NCI-H345 (cell line): ENCODE data around the gene GPR143.

ENCODE experiments used
- DNase-seq: peaks from one replicate; lab custom pipeline; 2025; lab: John Stamatoyannopoulos, UW

GPR143 gene

DNA sequence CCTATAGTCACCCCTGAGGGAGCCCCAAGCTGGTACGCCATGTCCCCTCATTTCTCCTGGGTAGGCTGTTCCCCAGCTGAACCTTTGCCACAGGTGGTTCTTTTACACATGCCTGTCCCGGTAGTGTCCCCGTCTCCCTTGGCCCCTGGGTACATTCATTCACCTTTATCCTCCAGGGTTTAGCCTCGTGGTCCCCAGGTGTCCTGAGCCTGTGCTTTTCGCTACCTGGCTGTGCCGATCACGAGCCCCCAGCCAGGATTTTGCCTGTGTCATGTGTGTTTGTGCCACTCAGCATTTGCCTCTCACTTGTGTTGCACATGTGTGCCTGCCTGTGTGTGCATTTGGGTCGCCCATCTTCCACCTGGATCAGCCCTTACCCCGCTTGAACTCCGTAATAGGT is 57.6 kb downstream of the GPR143 start:
- no peak for DNase-seq

DNA sequence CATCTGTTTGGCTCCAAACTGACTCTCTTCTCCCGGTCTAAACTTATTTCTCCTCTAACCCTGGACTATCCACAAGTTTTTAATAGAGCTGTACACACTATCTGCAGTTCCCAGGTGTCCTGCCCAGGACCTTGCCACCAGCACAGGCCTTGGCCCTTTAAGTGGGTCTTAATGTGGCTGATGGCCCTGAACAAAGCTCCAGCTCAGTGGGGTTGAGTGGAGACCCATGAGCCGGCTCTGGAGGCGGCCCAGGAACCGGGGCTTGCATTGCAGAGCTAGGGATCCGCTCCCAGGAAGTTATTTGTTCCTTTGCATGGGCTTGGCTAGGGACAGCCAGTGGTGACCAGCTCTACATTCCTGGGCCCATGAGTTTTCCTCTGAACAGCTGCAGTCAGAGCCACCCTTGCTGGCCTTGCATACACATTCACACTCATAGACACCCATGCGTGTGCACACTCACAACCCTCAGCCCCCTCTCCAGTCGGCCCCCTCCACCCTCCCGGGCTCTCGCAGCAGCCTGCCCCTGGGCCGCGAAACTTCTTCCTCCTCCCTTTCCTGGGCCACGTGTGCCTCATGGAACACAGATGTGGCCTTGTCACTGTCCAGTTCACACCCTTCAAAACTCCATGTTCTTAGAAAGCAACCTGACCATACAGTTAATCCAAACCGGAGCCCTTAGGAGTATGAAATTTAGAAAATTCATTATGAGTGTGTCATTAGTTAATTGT is 58.2 kb downstream of the GPR143 start:
- no peak for DNase-seq

DNA sequence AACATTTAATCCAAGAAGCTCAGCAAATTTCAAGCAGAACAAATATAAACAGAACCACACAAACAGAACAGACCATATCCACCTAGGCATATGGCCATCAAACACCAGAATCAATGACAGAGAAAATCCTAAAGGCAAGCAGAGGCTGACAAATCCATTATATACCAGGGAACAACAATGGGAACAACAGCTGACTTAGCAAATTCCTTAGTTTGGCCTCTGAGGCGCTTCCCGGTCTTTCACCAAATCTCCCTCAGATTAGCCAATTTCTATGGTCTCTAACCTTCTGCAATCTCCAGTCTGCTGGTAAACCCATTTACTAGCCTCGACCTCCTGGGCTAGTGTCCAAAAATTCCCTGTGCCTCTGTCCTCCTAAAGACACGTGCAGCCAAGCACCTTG is 59.2 kb downstream of the GPR143 start:
- no peak for DNase-seq

DNA sequence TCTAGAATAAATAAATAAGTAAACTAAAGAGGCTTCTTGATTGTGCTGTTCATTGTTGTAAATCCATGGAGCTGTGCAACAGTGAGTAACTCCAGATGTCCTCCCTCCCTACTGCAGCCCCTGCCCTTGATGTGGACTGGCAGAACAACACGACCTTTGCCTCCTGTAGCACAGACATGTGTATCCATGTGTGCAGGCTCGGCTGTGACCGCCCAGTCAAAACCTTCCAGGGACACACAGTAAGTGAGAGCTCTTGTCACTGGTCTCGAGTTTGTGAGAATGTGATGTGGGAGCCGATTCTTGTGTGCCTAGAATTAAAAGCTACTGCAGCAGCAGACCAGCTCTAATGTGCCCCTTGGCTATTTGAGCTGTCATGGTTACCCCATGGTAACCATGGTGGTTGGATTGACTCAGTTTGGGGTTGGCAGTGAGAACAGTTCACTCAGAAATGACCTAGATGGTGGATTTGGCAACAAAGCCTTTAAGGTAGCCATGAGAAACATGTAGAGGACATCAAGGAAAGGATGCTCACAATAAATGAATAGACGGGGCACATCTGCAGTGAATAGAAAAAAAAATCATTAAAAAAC is 60.7 kb downstream of the GPR143 start:
- no peak for DNase-seq

DNA sequence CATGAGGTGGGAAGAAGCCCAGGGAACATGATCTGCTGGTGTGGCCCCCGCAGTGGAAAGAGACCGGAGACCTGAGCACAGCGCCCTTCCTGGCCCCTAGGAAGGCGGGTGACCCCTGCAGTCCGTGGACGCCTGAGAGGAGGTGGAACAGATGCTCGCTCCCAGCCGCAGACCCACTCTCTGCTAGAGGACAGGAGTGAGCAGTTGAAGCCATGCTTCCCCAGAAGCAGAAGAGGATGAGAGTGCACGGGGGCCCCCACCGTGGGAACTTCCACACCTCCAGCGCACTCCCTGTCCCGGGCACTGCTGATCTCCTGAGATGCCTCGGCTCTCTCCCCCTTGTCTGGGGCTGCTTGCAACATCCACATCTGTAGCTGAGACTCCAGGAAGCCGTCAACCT is 62.2 kb downstream of the GPR143 start:
- DNase-seq, result no peak

DNA sequence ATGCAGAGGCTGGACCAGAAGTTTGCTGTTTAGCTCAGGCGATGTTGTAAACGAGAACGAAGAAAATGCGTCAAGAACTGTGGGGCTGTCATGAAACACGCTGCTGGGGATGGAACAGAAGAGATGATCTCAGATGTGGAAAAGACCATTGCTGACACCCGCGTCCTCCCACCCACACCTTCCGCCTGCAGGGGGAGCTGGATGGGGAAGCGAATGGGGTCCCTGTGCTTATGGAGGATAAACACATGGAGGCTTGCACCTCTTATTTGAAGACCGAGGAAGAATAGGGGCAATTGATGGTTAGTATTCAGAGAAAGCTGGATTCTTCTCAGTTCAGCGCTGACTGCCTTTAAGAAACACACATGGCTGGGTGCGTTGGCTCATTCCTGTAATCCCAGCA is 63.9 kb downstream of the GPR143 start:
- DNase-seq, result no peak

DNA sequence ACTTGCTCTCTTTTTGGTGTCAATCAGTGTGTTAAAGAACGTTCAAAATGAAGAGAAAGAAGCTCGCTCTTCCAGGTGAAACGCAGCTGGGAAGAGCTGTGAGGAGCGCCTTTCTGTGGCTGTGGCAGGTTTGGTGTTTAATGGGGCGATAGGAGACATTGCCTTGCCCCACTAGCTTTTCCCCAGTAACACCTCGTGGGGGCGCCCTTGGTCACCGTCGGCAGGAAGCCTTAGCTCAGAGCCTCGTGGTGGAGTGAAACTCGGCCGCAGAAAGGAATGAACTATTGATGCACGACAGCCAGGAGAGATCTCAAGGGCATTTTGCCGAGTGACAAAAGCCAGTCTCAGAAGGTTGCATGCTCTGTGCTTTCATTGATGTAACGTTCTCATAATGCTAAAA is 65.1 kb downstream of the GPR143 start:
- DNase-seq, result no peak

DNA sequence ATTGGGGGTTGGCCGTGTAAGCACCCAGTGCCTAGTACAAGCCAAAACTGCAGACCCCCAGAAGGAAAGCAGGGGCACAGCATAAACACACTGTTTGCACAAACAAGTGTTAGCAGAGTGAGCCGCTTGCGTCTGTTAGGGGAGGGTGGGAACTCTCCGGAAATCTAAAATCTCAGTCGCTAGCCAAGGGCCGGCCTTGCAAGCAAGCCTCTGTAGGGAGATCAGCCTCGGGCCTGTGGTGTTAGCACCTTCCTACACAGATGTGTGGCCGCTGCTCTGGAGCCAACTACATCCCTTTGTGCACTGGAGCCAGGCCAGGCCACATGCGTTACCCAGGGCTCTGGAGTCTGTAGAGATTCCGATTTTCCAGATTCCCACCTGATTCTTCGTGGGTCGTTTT is 67.1 kb downstream of the GPR143 start:
- DNase-seq, result no peak

DNA sequence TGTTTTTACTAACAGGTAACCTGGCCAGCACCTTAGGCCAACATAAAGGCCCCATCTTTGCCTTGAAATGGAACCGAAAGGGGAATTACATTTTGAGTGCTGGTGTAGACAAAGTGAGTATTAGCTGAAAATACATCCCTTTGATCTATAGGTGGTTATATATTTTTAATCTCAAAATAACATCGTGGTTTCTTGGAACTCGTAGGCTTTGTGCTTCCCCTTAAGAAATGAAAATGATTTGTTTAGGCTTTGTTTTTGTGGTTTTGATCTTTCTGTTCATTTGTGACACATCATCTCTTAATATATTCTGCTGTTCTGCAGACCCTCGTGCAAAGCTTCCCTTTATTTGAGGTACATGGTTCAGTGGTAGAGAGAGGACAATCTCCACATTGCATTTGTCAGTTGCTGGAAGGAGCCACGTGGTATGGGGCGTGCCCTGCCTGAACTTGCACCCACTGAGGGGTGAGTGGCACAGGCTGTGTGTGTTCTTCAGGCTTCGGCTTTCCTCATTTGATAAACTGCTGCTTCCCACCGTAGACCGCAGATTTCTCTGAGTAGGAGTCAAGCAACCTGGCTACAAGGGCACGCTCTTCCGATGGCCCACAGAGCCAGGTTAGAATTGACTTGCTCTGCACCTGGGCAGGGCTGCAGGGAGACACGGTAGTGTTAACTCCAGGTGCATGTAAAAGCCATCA is 72.2 kb downstream of the GPR143 start:
- no peak for DNase-seq

DNA sequence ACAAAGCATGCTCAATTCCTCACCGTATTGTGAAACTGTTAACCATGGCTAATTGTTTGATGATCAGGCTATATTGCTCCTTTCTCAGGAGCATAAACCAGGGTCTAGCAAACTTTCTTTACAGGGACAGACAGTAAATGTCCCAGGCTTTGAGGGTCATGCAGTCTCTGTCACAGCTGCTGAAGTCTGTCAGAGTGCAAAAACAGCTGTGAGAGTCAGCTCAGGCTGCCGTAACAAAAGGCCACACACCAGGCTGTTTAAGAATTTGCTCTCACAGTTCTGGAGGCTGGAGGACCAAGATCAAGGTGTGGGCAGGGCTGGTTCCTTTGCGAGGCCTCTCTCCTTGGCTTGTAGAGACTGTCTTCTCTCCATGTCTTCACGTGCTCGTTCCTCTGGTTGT is 75.6 kb downstream of the GPR143 start:
- DNase-seq, result no peak

DNA sequence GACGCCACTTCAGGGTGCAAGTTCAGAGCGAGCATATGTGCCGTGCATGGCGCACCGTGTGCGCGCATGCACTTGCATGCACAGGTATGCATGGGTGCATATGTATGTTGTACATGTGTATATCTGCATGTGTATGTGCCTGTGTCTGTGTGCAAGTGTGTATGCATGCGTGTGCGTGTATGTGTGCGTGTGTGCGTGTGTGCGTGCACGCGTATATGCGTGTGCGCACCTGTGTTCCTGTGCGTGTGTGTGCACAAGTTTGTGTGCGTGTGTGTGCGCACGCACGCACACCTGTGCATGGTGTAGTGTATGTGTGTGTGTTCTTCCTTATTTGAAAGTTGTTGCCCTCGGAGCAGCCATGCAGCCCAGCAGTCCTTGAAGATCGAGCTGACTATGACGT is 76.8 kb downstream of the GPR143 start:
- no peak for DNase-seq

DNA sequence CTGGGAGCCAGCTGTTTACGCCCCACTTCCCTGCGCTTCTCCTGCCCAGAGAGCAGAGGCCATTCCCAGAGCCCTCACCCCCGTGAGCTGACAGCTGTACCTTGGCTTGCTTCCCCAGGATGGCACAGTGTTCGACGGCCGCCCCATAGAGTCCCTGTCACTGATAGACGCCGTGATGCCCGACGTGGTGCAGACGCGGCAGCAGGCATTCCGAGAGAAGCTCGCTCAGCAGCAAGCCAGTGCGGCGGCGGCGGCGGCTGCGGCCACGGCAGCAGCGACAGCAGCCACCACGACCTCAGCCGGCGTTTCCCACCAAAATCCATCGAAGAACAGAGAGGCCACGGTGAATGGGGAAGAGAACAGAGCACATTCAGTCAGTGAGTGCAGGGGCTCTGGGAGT is 77.7 kb downstream of the GPR143 start:
- DNase-seq, result no peak

DNA sequence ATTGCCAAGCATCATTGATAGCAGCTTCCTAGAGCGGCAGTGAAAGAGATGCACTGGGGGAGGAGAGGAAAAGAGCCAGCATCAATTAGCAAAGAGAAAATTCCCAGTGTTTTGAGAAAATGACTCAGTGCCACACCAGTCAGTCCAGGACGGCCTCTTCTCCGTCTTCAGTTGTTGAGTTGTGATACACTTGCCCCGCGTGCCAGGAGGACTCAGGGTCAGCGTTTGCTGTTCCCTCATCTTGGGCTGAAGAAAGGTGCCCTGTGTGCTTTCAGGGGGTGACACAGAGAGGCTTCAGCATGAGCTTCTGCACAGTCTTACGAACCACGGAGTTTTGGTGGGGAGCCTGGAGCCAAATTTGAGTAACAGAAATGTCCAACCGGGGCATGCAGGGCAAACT is 82.3 kb downstream of the GPR143 start:
- DNase-seq, result no peak

DNA sequence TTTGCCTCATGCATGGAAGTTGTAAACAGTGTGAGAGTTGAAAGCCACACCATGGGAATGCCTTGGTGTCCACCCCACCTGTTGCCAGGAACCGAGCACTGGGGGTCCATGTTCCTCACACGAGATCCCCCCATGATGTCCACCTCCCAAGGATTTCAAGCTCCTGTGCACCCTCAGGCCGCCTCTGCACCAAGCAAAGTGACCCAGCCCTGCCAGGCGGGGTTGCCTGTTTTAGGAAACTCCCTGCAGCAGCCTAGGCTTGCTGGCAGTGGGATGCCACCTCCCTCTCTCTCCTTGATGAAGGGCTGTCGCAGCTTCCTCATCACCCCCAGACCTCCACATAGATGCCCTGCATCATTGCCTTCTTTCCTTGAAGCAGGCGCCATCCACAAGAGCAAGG is 82.8 kb downstream of the GPR143 start:
- no peak for DNase-seq

DNA sequence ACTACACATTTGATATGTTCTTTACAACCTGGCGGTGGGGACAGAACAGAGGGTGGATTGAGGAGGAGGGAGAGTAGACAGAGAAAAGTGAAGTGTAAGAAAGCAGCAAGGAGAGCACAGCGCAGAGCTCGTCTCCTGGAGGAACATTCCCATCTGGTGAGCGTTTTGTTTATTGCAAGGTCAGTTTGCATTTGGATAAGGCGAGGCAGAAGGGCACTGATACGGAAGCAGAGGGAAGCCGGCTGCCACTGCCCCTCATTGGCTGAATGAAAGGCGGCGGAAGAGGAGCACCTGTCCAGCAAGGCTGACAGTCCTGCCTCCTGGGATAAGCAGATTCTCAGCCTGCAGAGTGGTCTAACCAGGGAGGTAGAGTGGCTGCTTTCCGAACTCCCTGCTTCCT is 83.2 kb downstream of the GPR143 start:
- no peak for DNase-seq

DNA sequence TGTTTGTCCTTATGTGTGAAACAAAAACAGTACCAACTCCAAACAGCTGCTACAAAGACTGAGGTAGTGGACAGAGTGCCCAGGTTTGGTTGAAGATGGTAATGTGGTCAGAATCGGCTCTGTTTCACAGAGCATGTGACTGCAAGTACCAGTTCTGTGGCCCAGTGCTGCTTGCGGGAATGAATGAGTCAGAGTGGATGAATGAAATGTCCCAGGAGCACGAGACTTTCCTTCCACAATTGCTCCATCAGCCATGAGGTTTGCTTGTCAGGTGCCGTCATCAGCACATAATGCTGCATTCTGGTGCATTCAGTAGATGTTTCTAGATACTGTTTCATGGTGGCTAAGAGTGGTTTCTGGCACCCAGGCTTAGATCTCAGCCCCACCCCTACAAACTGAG is 84.2 kb downstream of the GPR143 start:
- DNase-seq, result no peak

DNA sequence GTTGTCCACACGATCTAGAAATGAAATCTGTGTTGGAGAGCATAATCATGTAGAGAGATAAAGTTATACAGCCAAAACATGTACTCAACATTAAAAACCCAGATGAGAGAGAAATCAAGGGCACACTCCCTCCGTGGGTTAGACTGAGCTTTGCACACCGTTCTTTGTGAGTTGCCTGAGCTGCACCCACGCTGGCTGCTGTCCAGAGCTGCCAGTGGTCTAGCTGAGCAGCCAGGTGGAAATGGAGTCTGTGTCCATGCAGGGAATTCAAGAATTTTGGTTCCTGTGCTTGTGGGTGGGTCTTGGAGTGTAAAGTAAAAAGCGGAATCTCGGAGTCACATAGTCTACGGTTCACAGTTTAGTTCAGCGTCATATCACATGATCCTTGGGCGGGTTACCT is 84.6 kb downstream of the GPR143 start:
- DNase-seq, result no peak

DNA sequence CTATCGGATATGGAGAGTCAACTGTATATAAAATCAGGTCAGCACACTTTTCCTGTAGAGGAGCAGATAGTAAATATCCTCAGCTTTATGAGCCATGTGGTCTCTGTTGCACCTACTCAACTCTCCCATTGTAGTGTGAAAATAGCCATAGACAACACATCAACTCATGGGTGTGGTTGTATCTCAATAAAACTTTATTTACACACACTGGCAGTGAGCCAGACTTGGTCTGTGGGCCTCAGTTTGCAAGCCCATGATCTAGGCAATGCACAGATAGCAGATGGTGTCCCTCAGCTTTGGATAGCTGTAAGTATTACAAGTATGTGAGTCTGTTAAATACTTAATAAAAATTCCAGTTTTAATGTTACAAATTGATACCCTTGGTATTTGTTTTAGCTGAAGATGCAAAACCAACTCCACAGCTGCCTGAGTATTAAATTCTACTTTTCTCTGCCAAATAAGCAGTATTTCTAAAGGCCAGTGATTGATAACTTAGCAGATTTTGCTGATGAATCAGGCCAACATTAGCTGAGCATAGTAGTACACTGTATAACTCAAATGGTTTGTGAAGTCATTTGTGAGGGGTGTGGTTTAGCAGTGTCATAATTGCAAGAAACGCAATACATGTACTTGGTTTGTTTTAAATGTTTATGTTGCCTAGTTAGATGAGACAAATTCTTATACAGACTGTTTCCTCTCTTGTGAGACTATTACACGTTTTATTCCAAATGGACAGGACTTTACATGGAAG is 87.3 kb downstream of the GPR143 start:
- DNase-seq, result no peak

DNA sequence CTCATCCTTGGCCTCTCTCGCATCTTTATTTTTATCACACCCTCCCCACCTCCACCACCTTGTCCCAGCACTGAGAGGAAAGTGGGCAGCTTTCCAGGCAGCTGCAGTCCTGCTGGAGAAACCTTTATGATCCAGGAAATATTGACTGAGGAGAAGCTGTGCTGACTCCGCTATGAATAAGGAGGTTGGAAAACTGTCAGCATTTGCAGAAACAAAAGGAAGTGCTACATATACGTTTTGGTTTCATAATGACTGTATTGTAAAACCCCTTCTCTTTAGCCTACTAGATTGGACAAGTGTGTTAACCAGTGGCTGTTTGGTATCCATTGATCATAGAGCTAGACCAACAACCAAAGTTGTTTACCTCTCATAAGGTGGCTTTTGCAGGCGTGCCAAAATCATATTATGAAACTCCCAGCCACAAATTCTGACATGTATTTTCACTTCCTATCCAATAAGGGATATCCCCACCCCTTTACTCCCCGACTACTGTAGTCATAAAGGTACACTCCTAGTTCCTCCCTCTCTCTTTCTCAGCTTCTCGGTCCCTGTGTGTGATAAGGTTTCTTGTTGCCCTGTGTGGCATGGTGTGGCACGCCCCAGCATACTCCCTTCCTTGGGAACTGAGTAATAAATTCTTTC is 88.4 kb downstream of the GPR143 start:
- peak; percentile 17 for DNase-seq

DNA sequence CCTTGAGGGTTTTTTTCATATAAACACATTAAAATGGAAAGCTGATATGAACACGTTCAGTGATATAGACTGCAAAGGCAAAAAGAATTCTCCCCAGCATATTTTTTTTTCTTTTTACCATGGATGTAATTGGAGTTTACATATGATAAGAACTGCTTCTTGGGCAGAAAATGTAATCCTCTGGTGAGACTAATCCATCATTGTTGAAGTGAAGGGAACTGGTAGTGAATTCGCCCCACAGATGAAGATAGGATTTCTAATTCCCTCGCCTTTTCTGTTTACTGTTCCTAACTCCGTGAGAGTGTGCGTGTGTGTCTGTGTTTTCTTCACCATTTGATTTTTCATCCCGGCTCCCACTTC is 88.9 kb downstream of the GPR143 start:
- DNase-seq, result no peak

DNA sequence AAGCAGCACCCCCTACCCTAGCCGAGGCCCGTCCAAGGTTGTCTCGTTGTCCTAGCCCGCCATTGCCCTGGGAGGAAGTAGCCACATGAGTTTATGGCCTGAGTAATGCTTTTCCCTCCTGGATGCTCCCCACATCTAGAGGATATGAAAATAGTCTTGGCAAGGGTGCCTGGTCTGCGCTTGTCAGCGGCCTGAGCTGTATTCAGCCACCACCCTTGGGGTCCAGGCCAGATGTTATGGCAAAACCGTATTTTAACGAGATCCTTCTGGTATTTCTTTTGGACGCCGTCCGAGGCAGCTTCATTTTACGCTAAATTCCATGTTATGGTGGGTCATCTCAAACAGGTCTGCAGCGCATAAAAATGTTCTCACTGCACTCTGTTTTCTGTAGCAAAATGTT is 89.3 kb downstream of the GPR143 start:
- DNase-seq, result no peak
